Raji (cell line): ENCODE data around the gene EGR1.

ENCODE experiments used
- POLR2A ChIP-seq: IDR thresholded peaks from 2 replicates; pipeline ENCODE4 v1.6.1; 2011; ENCODE audit warnings: low read depth, low read length, control low read depth; ENCODE audit not compliant: insufficient read depth

EGR1 gene

GRCh38 chr5:138448070-138448469 lies 17.2 kb upstream of the EGR1 start:
- no peak for TF ChIP-seq POLR2A

GRCh38 chr5:138448481-138449398 lies 16.5 kb upstream of the EGR1 start:
- TF ChIP-seq POLR2A: no peak

GRCh38 chr5:138449501-138450239 lies 15.6 kb upstream of the EGR1 start:
- TF ChIP-seq POLR2A: no peak

- TF ChIP-seq POLR2A: no peak
Observed at GRCh38 chr5:138450971-138451370, 14.3 kb upstream of the EGR1 start.

- no peak for TF ChIP-seq POLR2A
Observed at GRCh38 chr5:138452720-138453119, 12.6 kb upstream of the EGR1 start.

- TF ChIP-seq POLR2A: no peak
Observed at GRCh38 chr5:138453590-138453989, 11.7 kb upstream of the EGR1 start.

- TF ChIP-seq POLR2A: no peak
Observed at GRCh38 chr5:138454121-138454520, 11.2 kb upstream of the EGR1 start.

GRCh38 chr5:138455232-138455930 lies 9.9 kb upstream of the EGR1 start:
- no peak for TF ChIP-seq POLR2A

GRCh38 chr5:138457531-138458275 lies 7.6 kb upstream of the EGR1 start:
- no peak for TF ChIP-seq POLR2A

- no peak for TF ChIP-seq POLR2A
Observed at GRCh38 chr5:138458384-138458783, 6.9 kb upstream of the EGR1 start.

GRCh38 chr5:138458856-138459255 lies 6.4 kb upstream of the EGR1 start:
- no peak for TF ChIP-seq POLR2A

GRCh38 chr5:138459311-138459933 lies 5.9 kb upstream of the EGR1 start:
- no peak for TF ChIP-seq POLR2A

GRCh38 chr5:138460032-138460693 lies 5.1 kb upstream of the EGR1 start:
- TF ChIP-seq POLR2A: no peak
